ENCODE results near the gene MYO18B. TPM values are rescaled to one million over a fixed set of nuclear protein-coding genes. Genes with fewer than 3 reads are reported as not detected.

The MYO18B gene
- total RNA-seq, 1 donor from 2014 or later = 0.17 TPM

DNA sequence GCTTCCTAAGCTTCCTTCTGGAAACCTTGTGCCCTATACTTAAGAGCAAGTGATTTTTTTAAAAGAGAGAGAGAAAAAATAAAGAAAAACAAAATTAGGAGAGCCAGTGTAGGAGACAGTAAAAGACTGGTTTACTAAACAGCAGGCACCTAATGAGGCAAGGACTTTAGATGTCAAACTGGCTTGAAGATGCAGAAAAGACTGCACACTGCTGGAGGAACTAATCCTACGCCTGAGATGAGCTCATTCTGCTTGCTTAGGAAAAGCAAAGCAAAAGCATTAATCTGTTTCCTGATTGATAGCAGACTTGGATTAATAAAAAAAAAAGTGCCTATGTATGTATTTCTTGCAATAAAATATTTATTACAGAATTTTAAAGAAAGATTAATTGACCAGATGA is 313.7 kb downstream of the MYO18B start:
- DNase-seq = no peak

DNA sequence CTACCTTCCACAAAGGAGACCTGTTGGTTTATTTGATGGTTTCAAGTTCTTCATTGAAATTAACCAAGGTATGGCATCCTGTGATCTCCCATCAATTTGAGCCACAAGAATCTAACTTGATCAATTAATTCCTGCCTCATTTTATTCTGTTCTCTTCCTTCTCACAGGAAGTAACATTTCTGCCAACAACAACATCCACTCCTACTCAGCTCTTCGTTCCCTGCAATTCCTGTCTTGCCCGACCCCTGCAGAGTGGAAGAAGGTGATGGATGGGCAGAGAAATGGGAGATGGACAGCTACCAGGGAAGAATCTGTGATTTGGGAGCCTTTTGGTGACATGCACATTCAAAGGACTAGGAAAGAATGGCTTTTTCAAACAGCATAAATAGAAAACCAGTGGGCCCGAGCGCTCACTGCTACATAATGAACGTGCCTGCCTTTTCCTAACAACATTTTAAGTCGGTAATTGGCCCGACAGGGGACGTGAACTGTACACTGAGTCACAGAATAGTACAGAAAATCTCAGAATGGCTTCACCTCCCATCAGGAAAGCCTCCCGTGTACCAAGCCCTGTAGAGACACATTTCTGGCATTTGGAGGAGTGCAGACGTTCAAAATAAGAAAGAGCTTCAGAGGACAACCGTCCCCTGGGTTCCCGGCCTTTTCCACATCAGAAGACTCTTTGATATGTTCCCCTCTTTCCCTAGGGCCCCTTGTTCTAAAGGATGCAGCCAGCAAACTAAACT is 314.6 kb downstream of the MYO18B start:
- no peak for DNase-seq

DNA sequence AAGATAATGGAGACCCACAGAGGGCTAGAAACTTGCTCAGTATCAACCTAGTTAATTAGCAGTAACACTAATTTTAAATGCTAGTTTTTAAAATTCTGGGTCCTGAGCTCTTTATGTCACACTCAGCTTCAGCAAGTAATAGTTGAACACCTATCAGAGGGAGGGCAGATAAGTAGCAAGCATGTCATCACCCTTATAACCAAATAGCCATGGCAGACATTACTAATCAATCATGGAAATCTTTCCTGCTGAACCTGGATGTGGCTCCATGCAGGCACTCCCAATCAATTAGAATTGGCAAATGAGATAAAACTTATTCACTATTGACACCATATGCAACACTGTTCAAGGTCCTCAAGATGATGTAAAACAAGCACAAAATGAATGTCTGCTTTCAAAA is 315.7 kb downstream of the MYO18B start:
- DNase-seq = no peak

DNA sequence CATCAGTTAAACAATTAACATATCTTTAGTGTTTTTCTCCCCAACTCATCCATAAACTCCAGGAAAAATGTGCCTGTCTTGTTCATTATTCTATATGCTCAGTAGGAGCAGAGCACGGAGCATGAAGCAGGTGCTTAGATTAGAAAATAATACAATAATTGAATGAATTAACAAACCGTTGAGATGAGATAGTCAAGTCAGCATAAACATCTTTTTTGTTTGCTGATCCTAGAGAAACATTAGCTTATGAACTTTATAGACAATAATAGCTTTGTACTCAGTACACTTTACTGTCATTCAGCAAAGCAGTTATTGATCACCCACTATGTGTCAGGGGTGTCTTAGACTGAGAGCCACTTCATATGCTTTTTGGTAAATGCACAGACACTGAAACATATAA is 322.1 kb downstream of the MYO18B start:
- no peak for DNase-seq

DNA sequence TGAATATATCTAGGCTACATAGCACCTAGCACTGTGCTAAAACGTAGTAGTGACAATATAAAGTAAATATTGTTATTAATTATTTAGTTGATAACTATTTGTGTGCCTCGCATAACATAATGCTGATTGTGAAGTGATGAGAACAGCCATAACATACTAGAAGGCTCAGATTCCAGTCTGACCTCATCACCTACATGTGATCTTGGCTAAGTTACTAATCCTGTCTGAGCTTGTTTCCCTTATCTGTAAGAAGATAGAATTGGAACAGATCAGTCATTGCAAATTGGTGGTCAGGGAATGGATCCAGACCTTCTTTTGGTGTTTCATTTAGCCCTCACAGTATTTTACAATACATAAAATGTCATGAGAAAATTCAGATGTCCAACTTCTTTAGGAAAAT is 323.9 kb downstream of the MYO18B start:
- no peak for DNase-seq

DNA sequence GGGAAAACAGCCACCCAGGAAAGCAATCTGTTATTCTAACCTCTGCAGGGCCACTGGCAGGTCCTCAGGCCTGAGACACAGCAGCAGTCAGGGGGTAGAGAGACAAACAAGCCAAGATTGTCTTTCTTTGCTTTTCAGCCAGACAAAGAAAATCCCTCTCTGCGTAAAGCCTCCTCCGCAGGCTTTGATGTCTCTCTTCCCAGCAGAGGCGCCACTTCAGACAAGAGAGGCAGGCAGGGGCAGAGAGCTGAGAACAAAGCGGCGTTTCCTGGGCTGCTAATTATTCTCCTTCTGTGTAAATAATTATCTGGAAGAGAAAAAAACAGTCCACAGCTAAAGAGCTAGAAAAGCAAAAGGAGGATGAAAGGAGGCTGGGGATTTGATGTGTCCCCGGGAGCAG is 324.5 kb downstream of the MYO18B start:
- DNase-seq = no peak

DNA sequence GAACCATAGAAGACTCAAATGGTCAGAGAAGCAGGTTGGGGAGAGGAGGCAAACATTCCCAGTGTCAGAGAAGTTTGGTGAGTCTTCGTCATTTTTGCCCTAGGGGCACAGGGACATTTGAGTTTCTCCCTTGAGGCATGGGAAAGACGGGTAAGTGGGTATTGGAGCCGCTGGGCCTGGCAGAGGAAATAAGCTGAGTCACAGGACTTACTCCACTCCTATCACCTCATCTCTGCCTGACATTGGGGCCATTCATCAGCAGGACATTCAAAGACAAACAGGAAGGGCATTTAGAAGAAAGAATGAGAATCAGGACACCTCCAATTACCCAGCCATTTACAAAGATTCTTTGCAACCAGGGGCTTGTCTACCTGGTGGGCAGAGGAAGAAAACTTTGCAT is 326.6 kb downstream of the MYO18B start:
- DNase-seq = no peak

DNA sequence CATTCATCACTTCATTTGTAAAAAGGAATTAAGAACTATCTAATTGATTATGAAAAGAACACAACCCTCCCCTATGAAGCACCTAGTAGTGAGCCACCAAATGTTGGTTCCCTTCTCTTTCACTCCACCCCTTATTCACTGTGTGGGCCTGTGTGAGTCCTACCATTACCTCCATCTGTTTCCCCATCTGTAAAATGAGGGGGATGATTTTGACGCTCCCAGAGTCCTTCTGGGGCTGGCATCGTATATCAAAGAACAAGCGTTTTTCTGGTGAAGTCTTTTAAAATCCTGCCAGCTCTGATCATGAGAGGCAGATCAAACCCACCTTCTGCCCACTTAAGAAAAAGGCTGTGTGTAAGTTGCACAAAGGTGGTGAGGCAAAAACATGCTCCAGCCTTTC is 330.6 kb downstream of the MYO18B start:
- DNase-seq = no peak

DNA sequence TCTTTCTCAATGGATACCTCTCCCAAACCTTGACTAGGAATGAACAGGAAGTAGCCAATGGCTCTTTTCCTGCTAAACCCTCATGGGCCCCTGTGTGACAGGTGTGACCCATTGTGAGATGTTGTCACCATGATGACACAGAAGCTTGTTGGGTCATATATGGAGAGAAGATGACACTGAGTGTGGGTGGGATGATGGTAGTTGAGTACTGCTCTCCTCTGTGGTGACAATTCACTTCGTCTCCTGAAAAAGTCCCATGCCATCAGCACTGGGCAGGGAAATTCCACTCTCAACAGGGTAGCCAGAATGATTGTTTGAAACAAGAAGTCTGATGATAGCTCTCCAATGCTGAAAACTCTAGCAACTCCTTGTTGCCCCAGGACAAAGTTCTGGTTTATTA is 333.3 kb downstream of the MYO18B start:
- DNase-seq = no peak

DNA sequence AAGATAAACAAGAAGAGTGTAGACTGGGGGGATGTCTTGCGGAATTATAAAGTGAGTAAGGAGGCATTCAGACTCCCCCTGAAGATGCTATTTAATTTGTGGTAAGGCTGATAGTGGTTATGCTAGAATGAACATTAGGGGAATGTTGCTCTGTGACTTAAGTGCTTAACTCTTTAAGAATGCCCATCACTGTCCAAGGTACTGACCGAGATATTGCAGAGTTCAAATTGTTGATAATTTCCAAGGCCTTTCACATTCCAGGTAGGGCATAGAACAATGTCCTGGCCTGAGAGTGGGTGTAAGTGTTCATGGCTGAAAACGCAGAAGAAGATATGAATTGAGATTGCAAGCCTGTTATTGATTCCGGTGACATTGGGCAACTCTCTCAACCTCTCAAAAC is 337.0 kb downstream of the MYO18B start:
- no peak for DNase-seq

Other genes starting within 250 kb of the MYO18B start
- 0.51 and 0.93 TPM in 2 replicates for gene GRK3, start 177.5 kb upstream of the MYO18B start, total RNA-seq